HEK293T (cell line): ENCODE data around the gene ANTXRL.

Experiments used
- ARNT ChIP-seq: fragments of 450-650 bp; IDR thresholded peaks from 2 replicates; pipeline ENCODE4 v1.6.1; 2017; ENCODE audit warnings: mild to moderate bottlenecking
- BHLHE40 ChIP-seq: fragments of 450-650 bp; IDR thresholded peaks from 2 replicates; pipeline ENCODE4 v1.6.1; 2016; ENCODE audit warnings: mild to moderate bottlenecking, moderate library complexity, borderline replicate concordance
- ELF4 ChIP-seq: fragments of 450-650 bp; IDR thresholded peaks from 2 replicates; pipeline ENCODE4 v1.6.1; 2017; ENCODE audit warnings: antibody characterized with exemption
- FOXA1 ChIP-seq: fragments of 450-650 bp; IDR thresholded peaks from 2 replicates; pipeline ENCODE4 v1.6.1; 2016; ENCODE audit warnings: mild to moderate bottlenecking
- FOXK2 ChIP-seq: fragments of 450-650 bp; IDR thresholded peaks from 2 replicates; pipeline ENCODE4 v1.6.1; 2016; ENCODE audit warnings: mild to moderate bottlenecking
- FOXM1 ChIP-seq: fragments of 450-650 bp; IDR thresholded peaks from 2 replicates; pipeline ENCODE4 v1.6.1; 2017; ENCODE audit warnings: mild to moderate bottlenecking, borderline replicate concordance
- L3MBTL2 ChIP-seq: fragments of 450-650 bp; conservative IDR thresholded peaks from 2 replicates; pipeline ENCODE4 v1.6.1; 2016; ENCODE audit warnings: mild to moderate bottlenecking
- SP1 ChIP-seq: fragments of 450-650 bp; IDR thresholded peaks from 2 replicates; pipeline ENCODE4 v1.6.1; 2017
- SUZ12 ChIP-seq: fragments of 450-650 bp; IDR thresholded peaks from 2 replicates; pipeline ENCODE4 v1.6.1; 2016; ENCODE audit warnings: mild to moderate bottlenecking
- TARDBP ChIP-seq: fragments of 450-650 bp; IDR thresholded peaks from 2 replicates; pipeline ENCODE4 v1.6.1; 2016
- ZNF384 ChIP-seq: fragments of 450-650 bp; IDR thresholded peaks from 2 replicates; pipeline ENCODE4 v1.6.1; 2016

DNA sequence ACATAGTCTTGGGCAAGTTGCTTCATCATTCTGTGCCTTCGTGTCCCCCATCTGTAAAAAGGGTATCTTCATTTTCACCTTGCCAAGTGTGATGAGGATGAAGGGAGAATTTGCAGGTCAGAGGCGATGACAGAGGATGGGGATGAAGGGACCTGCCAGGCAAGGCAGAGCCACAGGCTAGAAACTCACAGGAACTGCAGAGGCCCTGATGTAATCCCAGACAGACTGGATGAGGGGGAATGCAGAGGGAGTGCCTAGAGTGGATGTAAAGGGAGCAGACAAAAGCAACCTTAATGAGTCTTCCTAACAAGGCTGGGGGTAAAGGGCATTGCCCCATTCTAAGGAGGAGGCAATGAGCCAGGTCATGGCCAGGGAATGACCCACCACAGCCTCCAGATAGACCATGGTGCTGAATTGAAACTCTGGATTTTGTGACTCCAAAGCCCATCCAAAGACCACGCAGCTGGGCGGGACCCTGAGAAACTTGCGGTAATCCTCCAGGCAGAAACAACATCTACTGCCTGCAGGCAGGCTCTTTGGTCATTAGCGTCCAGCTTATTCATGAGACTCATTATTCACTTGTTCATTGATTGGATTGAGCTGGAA lies 1.9 kb downstream of the ANTXRL start:
- TF ChIP-seq FOXM1 (no peak), BHLHE40 (no peak), SUZ12 (no peak), L3MBTL2 (no peak), SP1 (no peak), TARDBP (no peak), FOXK2 (no peak), ZNF384 (no peak), ARNT (no peak), FOXA1 (no peak), ELF4 (no peak)
